Neuron (in vitro differentiated cells): ENCODE data around the gene NUTF2.

Experiments used
- H2AFZ ChIP-seq: one replicate; pipeline ENCODE4 v1.6.1; 2013; ENCODE audit warnings: low read depth, mild to moderate bottlenecking, inconsistent platforms, low read length, moderate library complexity
- H3K27me3 ChIP-seq: one replicate; pipeline ENCODE4 v1.6.1; 2013; ENCODE audit warnings: low read length; ENCODE audit not compliant: insufficient read depth
- H3K36me3 ChIP-seq: one replicate; pipeline ENCODE4 v1.6.1; 2013; ENCODE audit warnings: low read length; ENCODE audit not compliant: insufficient read depth
- H3K4me1 ChIP-seq: one replicate; pipeline ENCODE4 v1.6.1; 2013; ENCODE audit warnings: low read length; ENCODE audit not compliant: insufficient read depth
- H3K4me3 ChIP-seq: 2 replicates; pipeline ENCODE4 v1.5.1; 2013; ENCODE audit warnings: mild to moderate bottlenecking, low read length, moderate library complexity
- H3K9me3 ChIP-seq: one replicate; pipeline ENCODE4 v1.6.1; 2013; ENCODE audit warnings: low read length

Gene NUTF2

DNA sequence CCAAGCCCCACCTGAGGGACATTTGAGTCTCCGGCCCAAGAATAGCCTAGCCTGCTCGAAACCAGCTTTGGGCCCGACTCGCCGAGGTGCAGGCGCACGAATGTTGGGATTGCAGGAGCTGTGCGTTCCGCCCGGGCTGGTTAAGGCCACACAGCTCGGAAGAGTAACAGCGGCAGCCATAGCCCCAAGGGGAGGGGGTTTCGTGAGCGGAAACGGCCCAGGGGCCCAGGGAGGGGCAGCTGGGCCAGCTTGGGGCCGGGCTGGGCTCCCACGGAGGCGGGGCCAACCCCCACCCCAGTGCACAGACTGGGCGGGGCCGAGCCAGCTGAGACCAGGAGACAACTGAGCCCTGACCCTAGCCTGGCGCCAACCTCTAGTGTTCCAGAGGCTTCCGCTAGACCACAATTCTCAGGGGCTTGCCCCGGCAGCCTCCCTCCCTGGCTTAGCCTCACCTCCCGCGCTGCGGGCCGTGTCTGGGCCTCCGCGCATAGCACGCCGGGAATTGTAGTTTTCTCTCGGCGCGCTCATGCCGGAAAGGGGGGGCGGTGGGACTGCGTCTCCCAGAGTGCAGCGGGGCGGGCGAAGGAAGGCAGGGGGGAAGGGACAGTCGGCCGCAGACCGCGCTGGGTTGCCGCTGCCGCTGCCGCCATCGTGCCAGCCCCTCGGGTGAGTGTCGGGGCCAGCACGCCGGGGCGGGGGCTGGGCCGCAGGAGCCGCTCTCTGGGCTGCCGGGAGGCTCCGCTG is at the start of gene NUTF2:
NUTF2 (plus strand) TSS at position 614 of the 744 bp plus-strand sequence. CDS start 18,198 bp downstream, outside the sequence.
- H2AFZ ChIP-seq: peak within 1 kb of the TSS; percentile 51
- peaks cover 9% of the 10 kb centered on the region for H3K36me3 ChIP-seq
- H3K4me1 ChIP-seq: peaks cover 37% of the 10 kb centered on the region
- peak within 1 kb of the TSS; percentile 96 for H3K4me3 ChIP-seq
- H3K9me3 ChIP-seq: no peaks in the 10 kb centered on the region
- no peaks in the 10 kb centered on the region for H3K27me3 ChIP-seq

DNA sequence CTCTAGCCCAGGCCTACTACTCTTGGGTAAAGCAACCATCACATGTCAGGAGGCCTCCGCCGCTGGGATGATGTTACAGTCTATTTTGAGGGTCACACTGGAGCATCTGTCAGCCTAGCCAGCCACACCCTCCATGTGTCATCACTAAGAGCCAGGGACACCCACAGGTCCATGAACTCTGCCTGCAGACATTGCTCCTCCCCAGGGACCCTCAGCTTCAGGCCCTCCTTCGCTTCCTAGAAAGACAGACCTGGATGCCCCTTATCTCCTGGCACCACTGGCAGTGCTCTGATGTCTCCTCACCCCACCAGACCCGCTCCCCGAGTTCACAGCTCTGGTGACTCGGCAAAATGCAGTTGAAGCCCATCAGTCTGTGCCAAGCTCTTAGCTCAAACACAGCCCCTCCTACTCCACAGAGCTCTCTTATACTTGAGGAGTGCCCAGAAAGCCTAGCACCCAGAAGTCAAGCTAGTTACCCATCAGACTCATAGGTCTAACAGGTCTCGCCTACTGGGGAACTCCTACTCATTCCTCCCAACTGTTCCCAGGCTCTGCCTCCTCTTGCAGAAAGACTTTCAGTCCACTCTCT is 46.3 kb upstream of the NUTF2 start:
- Histone ChIP-seq H2AFZ (no peak overlapping the region), H3K4me1 (peaks cover 6% of the 10 kb centered on the region), H3K36me3 (peaks cover 54% of the 10 kb centered on the region), H3K4me3 (no peak overlapping the region), H3K27me3 (no peaks in the 10 kb centered on the region), H3K9me3 (no peaks in the 10 kb centered on the region)

DNA sequence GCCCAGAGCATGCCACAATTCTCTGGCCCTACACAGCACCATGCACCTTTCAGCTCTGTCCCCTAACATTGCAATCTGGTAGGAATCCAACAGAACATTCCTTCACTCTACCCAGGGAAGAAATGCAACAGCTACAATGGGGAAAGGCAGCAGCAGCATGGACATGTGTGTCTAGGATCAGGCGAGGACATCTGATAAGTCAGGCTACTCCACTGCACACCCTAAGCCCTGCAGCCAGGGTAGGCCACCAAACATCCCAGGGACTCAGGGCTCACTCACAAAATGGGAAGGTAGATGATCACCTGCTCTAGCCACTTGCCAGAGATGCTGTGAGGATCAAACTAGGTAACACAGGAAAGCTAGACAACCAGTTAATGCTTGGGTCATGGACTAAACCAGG is 45.5 kb upstream of the NUTF2 start:
- Histone ChIP-seq H3K4me3 (no peak overlapping the region), H3K36me3 (peaks cover 54% of the 10 kb centered on the region), H2AFZ (no peak overlapping the region), H3K27me3 (no peaks in the 10 kb centered on the region), H3K4me1 (peaks cover 9% of the 10 kb centered on the region), H3K9me3 (no peaks in the 10 kb centered on the region)

DNA sequence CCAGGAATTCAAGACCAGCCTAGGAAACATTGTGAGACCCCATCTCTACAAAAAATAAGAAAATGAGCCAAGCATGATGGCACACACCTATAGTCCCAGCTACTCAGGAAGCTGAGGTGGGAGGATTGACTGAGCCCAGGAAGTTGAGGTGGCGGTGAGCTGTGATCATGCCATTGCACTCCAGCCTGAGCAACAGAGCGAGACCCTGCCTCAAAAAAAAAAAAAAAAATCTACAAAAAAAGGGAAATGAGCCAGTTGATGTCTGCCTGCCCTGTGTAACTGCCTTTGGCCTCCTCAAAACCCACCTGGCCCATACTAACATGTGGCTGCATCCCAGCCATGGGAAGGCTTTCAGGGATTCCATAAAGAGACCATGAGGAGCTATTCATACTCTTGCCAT is 44.9 kb upstream of the NUTF2 start:
- peaks cover 52% of the 10 kb centered on the region for H3K36me3 ChIP-seq

DNA sequence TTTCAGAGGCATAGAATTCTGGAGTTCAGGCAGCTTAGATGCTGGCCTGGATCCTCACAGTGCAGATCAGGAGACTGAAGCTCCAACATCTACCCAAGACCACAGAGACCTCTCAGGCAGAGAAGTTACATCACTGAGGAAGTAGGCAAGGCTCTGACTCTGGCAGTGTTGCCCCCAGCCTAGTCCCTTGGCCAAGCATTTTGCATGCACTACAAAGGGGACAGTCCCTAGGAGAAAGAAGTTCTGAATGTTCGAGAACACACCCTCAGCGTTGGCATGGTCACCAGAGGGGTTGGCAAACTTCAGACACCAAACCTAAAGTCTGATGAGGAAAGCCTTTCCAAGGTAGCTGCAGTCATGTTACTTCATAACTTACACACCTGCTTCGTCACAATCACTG is 42.8 kb upstream of the NUTF2 start:
- Histone ChIP-seq H3K9me3 (no peaks in the 10 kb centered on the region), H3K27me3 (no peaks in the 10 kb centered on the region), H2AFZ (no peak overlapping the region), H3K36me3 (peaks cover 44% of the 10 kb centered on the region), H3K4me3 (no peak overlapping the region), H3K4me1 (peaks cover 15% of the 10 kb centered on the region)

More for the DNA sequence above, 44.9 kb upstream of the NUTF2 start:
- H3K4me1 ChIP-seq: peaks cover 9% of the 10 kb centered on the region
- no peaks in the 10 kb centered on the region for H3K27me3 ChIP-seq
- no peak overlapping the region for H2AFZ ChIP-seq
- no peaks in the 10 kb centered on the region for H3K9me3 ChIP-seq
- H3K4me3 ChIP-seq: no peak overlapping the region

DNA sequence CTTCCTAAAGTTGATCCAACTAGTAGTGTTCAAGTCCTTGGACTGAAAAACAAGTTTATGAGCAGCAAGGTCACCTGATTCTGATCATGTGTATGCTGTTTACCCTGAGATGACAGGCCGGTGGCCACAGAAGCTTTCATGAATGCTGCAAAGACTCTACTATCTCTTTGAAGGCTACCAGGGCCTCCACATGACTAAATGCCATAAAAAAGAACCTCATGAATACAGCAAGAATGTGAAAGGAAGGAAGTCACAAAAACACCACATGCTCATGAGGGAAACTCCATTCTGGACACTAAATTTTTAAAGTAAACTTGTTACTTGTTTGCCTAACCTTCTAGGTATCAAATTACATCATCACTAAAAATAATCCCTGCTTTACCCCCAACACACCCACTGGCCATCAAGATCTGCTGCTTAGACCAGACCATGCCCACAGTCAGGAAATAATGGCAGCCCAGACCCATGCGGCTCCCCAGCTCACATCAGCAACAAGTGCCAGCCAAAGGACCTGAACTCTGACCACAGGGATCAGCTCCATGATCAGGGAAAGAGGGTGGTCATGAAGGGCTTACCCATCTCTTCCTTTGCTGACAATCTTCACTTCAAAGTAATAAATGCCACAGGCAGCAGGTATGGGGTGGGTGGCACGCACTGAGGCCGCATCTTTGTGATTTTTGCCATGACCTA is 41.7 kb upstream of the NUTF2 start:
- Histone ChIP-seq H3K9me3 (no peaks in the 10 kb centered on the region), H2AFZ (no peak overlapping the region), H3K36me3 (peaks cover 36% of the 10 kb centered on the region)

DNA sequence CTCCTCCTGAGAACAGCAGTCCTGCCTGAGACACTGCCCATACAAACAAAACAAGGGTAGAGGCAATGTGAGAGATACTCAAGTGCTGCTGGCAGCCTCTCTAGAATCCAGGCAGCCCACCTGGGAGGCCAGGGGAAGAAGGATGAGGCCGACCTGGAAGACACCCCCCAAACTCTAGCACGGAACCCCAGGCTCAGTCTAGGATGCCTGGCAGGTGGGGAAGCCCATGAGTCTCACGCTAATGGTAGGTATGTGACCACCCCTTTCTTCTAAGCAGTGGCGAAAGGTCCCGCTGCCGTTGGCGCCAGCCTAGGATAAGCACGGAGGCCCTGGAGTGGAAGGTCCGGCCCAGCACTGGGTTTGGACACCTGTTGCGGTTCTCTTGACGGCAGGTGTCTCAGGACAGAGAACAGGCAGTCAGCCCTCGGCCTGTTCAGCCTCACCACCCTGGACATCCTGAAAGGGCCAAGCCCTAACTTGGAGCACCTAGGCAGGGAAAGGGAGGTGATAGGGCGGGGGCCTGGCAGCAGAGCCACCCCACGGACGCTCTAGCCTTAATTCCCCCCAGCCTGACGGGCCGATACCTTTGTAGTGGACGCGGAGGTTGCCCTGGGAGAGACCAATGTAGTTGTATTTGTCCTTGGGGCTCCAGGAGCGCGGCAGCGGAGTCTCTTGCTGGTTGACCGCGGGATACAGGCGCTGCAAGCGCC is 40.9 kb upstream of the NUTF2 start:
- Histone ChIP-seq H3K27me3 (no peaks in the 10 kb centered on the region), H2AFZ (peak overlapping the region; percentile 74), H3K9me3 (no peaks in the 10 kb centered on the region), H3K36me3 (peaks cover 28% of the 10 kb centered on the region), H3K4me1 (peaks cover 15% of the 10 kb centered on the region), H3K4me3 (peak overlapping the region; percentile 75)

More for the DNA sequence above, 41.7 kb upstream of the NUTF2 start:
- Histone ChIP-seq H3K27me3 (no peaks in the 10 kb centered on the region), H3K4me1 (peaks cover 15% of the 10 kb centered on the region), H3K4me3 (peak overlapping the region; percentile 75)

- H2AFZ ChIP-seq: peak within 1 kb of the TSS; percentile 74
- no peaks in the 10 kb centered on the region for H3K27me3 ChIP-seq
- H3K9me3 ChIP-seq: no peaks in the 10 kb centered on the region
- H3K4me3 ChIP-seq: peak within 1 kb of the TSS; percentile 75
- peaks cover 15% of the 10 kb centered on the region for H3K4me1 ChIP-seq
- peaks cover 20% of the 10 kb centered on the region for H3K36me3 ChIP-seq
Observed at GRCh38 chr16:67806428-67807147, 40.1 kb upstream of the NUTF2 start, which contains the start of the genes RANBP10 and TSNAXIP1. Gene RANBP10, minus strand, starts transcription at chr16:67806560. Its CDS starts 24 bp downstream, at chr16:67806536. Gene TSNAXIP1, plus strand, starts transcription at chr16:67806889. Its CDS starts 261 bp downstream, at chr16:67807150.

- peaks cover 15% of the 10 kb centered on the region for H3K4me1 ChIP-seq
- H3K9me3 ChIP-seq: no peaks in the 10 kb centered on the region
- peaks cover 15% of the 10 kb centered on the region for H3K36me3 ChIP-seq
- peak overlapping the region; percentile 67 for H2AFZ ChIP-seq
- H3K27me3 ChIP-seq: no peaks in the 10 kb centered on the region
- peak overlapping the region; percentile 75 for H3K4me3 ChIP-seq
Observed at GRCh38 chr16:67807148-67807682, 39.5 kb upstream of the NUTF2 start.

DNA sequence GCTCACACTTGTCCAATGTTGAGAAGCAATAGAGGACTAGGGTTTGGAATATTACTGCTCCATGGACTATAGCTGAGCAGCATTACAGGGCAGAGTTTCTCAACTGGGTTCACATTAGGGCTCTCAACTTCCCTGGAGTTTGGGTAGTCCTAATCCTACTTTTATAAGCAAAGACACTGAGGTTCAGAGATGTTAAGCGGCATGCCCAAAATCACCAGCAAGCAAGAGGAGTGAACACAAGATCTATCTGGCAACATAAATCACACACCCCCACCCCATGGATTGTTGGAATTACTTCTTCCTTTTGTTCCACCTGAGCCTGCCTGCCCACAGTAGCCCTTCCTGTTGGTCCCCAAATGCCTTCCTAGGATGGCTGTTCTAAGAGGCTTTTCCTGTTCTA is 34.8 kb upstream of the NUTF2 start:
- Histone ChIP-seq H3K36me3 (no peaks in the 10 kb centered on the region), H3K4me1 (peaks cover 6% of the 10 kb centered on the region), H3K9me3 (no peaks in the 10 kb centered on the region), H2AFZ (no peak overlapping the region), H3K27me3 (no peaks in the 10 kb centered on the region), H3K4me3 (no peak overlapping the region)

DNA sequence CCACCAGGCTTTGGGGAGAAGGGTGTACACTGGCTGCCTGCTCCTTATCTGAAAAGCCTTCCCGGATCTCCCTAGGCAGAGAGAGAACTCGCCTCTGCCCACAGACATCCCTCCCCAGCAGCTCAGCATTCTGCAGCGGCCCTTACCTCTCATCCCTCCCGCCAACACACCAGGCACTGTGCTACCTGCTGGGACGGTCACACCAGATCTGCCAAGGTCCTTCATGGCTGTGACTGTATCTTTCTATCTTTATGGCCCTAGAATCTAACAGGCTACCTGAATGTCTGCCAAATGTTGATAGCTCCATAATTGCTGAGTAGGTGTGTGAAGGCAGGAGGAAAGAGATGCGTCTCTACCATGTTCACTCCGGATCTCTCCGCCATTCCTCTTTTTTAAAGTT is 32.2 kb upstream of the NUTF2 start:
- Histone ChIP-seq H3K4me3 (no peak overlapping the region), H3K4me1 (no peaks in the 10 kb centered on the region), H3K36me3 (no peaks in the 10 kb centered on the region), H2AFZ (no peak overlapping the region), H3K27me3 (no peaks in the 10 kb centered on the region), H3K9me3 (no peaks in the 10 kb centered on the region)

DNA sequence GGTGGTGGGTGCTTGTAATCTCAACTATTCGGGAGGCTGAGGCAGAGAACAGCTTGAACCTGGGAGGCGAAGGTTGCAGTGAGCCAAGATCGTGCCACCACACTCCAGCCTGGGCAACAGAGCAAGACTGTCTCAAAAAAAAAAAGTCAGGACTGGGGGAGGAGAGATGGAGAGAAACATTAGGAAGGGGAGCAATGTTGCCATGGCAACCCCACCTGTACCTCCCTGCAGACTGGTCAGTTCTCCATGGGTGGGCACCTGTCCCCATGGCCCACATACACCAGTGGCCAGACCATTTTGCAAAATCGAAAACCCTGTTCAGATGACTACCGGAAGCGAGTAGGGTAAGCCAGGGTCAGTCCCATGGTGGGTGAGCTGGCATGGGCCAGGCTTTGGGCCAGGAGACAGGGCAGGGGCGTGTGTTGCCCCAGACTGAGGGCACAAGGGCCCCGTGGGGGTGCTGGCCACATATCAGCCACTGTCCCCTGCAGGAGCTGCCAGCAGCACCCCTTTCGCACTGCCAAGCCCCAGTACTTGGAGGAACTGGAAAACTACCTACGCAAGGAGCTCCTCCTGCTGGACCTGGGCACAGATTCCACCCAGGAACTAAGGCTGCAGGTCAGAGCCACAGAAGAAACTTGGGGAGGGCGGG is 26.0 kb upstream of the NUTF2 start:
- H3K4me3 ChIP-seq: no peak overlapping the region

More for the DNA sequence above, 26.0 kb upstream of the NUTF2 start:
- Histone ChIP-seq H2AFZ (no peak overlapping the region), H3K4me1 (no peaks in the 10 kb centered on the region), H3K9me3 (no peaks in the 10 kb centered on the region), H3K36me3 (peaks cover under 1% of the 10 kb centered on the region), H3K27me3 (no peaks in the 10 kb centered on the region)
